ENCODE data around the gene KLHL41.
A peak's percentile ranks its signal among the peaks of the same experiment; 100 is the strongest.
"Not testable (repeated sequence)": the region's sequence is repeated elsewhere in the genome, so short reads cannot be mapped to it uniquely, and the experiment has no call there.

The KLHL41 gene

DNA sequence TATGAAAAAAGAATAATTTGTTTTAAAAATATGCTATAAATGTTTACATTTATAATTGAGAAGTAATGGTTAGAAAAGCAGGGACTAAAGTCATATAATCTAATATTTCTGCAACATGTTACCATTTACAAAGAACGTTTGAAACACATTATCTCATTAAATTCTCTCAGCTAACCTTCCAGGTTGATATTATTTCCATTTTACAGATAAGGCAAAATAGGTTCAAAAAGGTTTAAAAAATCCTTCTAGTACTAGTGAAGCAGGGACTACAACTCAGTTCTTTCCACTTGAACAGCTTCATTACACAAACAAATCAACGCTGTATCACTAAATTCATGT, 63.3 kb downstream of the KLHL41 start:
- no peak for DNase-seq (ENCODE audit: low read depth in 3 of 3)

DNA sequence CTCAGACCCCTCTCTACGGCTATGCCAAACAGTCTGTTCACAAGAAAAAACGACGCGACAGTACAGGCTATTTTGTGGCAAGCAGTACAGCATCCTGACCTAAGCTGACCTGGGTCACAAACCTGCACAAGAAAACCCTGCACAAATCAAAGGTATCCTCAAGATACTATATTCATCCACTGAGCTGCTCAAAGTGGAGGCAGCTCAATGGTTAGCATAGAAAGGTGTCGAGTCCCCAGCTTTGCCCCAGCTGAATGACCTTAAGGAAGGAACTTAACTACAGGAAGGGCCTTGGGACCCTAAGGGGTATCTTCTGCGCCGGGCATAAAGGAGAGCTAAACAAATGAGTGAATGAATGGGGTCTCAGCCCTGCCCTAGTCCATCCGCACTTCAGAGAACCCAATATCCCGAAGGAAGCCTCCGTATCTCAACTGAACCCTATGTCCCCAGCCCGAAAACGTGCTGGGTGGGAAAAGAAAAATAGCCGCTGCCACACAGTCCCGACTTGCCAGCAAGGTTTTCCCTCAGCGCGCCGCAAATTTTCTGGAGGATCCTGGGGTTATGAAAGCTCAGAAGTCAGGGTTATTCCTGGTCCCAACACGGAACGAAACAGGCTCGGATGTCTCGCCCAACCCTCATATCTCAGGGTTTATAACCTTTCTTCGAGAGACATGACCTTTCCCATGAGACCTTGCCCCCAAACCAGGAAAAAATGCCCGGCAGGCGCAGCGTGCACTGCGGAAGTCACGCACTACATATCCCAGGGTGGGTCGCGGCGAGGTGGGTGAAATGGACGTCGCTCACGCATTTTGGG, 63.9 kb downstream of the KLHL41 start, which contains the start of gene FASTKD1:
Gene FASTKD1 (minus strand): TSS at position 706 of the 814 bp plus-strand sequence. CDS start 1,836 bp downstream, outside the sequence.
- peak; percentile 77 to 82 (median 80) for DNase-seq (ENCODE audit: low read depth in 3 of 3)

- DNase-seq (ENCODE audit: low read depth in 3 of 3): no peak
Measured at GRCh38 chr2:169573974-169574299, 64.4 kb downstream of the KLHL41 start.

- DNase-seq (ENCODE audit: low read depth in 3 of 3): not testable (repeated sequence)
Measured at GRCh38 chr2:169574539-169574938, 65.0 kb downstream of the KLHL41 start.

GRCh38 chr2:169575264-169575663, 65.8 kb downstream of the KLHL41 start:
- not testable (repeated sequence) for DNase-seq (ENCODE audit: low read depth in 3 of 3)

All from stimulated activated CD4-positive, alpha-beta T cell treated with anti-CD3 and anti-CD28 coated beads, TNF-alpha, amount 100 ng/mL, for 48 hours (primary cell).